Heart right ventricle (tissue), 16 donors: Measurements from ENCODE around the gene ARMC9. TPM values are rescaled to one million over a fixed set of nuclear protein-coding genes. Genes with fewer than 3 reads are reported as not detected.

Experiments
- ATAC-seq, 8 donors: fragments of 200-7000 bp; cut with Tn5 transposase; one replicate each; pipeline ENCODE4 v1.9.1; 2020; ENCODE audit warnings: mild to moderate bottlenecking in 8 of 8, moderate library complexity in 8 of 8, moderate number of reproducible peaks in 1 of 8
- DNase-seq, 2 donors: peaks; one replicate each; pipeline ENCODE4 v3.0.0-alpha.2; 2020
- H3K27ac ChIP-seq, 10 donors: fragments of 200-600 bp; sonication (generic) in 2 of 10; one replicate each; pipeline versions ENCODE4 v1.5.0 to v1.8.0; 2020 to 2022; ENCODE audit warnings: mild to moderate bottlenecking in 3 of 10
- H3K27me3 ChIP-seq, 7 donors: fragments of 200-600 bp; one replicate each; pipeline ENCODE4 v1.8.0; 2021 to 2022; ENCODE audit warnings: mild to moderate bottlenecking in 2 of 7
- H3K36me3 ChIP-seq, 9 donors: fragments of 200-600 bp; sonication (generic) in 1 of 9; one replicate each; pipeline versions ENCODE4 v1.5.0 to v1.8.0; 2020 to 2022; ENCODE audit warnings: mild to moderate bottlenecking in 2 of 9
- H3K4me1 ChIP-seq, 9 donors: fragments of 200-600 bp; sonication (generic) in 1 of 9; one replicate each; pipeline versions ENCODE4 v1.5.0 to v1.8.0; 2020 to 2022; ENCODE audit warnings: mild to moderate bottlenecking in 4 of 9
- H3K4me3 ChIP-seq, 10 donors: fragments of 200-600 bp; sonication (generic) in 2 of 10; one replicate each; pipeline versions ENCODE4 v1.5.0 to v1.8.0; 2020 to 2022; ENCODE audit warnings: mild to moderate bottlenecking in 7 of 10, moderate library complexity in 2 of 10
- H3K9me3 ChIP-seq, 11 donors: fragments of 200-600 bp in 10 of 11; sonication (generic) in 2 of 11; one replicate each; pipeline versions ENCODE4 v1.5.0 to v1.8.0; 2013 to 2022; ENCODE audit warnings: mild to moderate bottlenecking in 2 of 11, control low read depth in 1 of 11, moderate library complexity in 1 of 11
- WGBS, 2 donors: extraction: QIAGEN DNeasy Blood & Tissue Kit; methylation state at CpG; one replicate each; pipeline ENCODE4 v1.1.7; 2013; ENCODE audit warnings: inconsistent platforms in 1 of 2; 5-methylcytosine and 5-hydroxymethylcytosine counted together
- intact Hi-C, 10 donors: fragments of 100-400 bp; cut with DNase I; formaldehyde crosslinking; loops; one replicate each; pipeline versions ENCODE4 v1.11.1 to v1.14.2; 2022
- polyA plus RNA-seq, 2 donors: library from polyadenylated mRNA; stranded (reverse); fragments of 200-250 nt; gene quantifications; one replicate each; pipeline ENCODE4 v1.2.3, GENCODE V29; 2013
- total RNA-seq, 10 donors: library from RNA; stranded (reverse); fragmentation: NEBNext Ultra II Directional in 3 of 10; extraction: Animal tissue kit (Norgen Biotek cat#: 25700) in 3 of 10; gene quantifications; one replicate each; pipeline versions ENCODE4 v1.2.1 to v1.2.4, GENCODE V29; 2021 to 2023
- TF ChIP-seq, protein P1 (sequence below), 9 donors: fragments of 200-600 bp; sonication (generic) in 2 of 9; IDR thresholded peaks; one replicate each; pipeline versions ENCODE4 v1.5.0 to v1.8.0; 2021 to 2022; ENCODE audit warnings: antibody characterized with exemption in 9 of 9, mild to moderate bottlenecking in 5 of 9, moderate library complexity in 1 of 9
- donor health status: Arrhythmogenic right ventricular cardiomyopathy.
- donor health status: ischemic (EF 13 %, LVEDD 7.1; RV severe dilation, severe dysfunction).
- donor health status: healthy with polysubstance abuse.
- donor health status: DM: no; HTN: yes; CAD: no.
- donor health status: DM: no; HTN: no; CAD: no.
- donor health status: ischemic (EF 25% LVEDD 6.9; RV normal size, moderate dysfunction).
- donor health status: ischemic (EF 25% LVEDD 5.7; RV mildly dilated, moderate dysfunction).
- donor health status: healthy.
- donor health status: DM: yes; HTN: yes; CAD: no.
- donor health status: Ischemic cardiomyopathy.
- donor health status: ischemic (EF 35%, LVEDD 5.7; RV mildly dilated, moderate dysfunction).
- donor health status: nonischemic (EF 11% LVEDD 7.7; RV severe dilation, severe dysfunction).
- donor health status: DM: yes; HTN: yes; CAD: no.
- donor health status: PGD.
- donor health status: ischemic (EF 29% LVEDD 5.4; RV normal size, mild dysfunction).
- donor health status: nonischemic (EF 23%, LVEDD 6.1; RV moderate dilation, normal function).

ARMC9 gene
- total and polyA plus RNA-seq, 12 donors, result 1.6 to 6.8 (median 2.3) TPM

DNA sequence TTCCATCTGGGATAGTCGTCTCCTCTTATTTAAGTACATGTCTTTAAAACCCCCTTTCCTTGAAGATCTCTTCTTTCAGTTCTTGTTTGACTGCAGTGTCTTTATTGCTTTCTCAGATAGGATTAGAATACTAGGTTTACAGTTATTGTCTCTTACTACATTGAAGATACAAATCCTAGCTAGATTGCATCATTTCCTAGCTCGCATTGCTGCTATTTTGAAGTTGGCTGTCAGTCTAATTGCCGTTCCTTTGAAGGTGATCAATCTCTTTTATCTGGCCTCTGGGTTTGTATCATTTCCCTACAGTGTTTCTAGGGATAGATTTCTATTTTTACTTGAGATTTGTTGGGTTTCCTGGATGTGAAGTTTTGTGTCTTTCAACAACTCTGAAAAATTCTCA is 20.9 kb downstream of the ARMC9 start:
- H3K4me1 ChIP-seq, result no peaks in the 10 kb centered on the region
- 78 to 93% methylated on average over 3 of the region's 3 CpGs for WGBS, 2 donors
- ATAC-seq, result no peak
- no peak overlapping the region for H3K27ac ChIP-seq
- H3K36me3 ChIP-seq, result peaks cover 0 to 72% (median 0%) of the 10 kb centered on the region in 9 donors
- no peak overlapping the region for H3K4me3 ChIP-seq
- no peak for DNase-seq
- TF ChIP-seq, protein P1, sequence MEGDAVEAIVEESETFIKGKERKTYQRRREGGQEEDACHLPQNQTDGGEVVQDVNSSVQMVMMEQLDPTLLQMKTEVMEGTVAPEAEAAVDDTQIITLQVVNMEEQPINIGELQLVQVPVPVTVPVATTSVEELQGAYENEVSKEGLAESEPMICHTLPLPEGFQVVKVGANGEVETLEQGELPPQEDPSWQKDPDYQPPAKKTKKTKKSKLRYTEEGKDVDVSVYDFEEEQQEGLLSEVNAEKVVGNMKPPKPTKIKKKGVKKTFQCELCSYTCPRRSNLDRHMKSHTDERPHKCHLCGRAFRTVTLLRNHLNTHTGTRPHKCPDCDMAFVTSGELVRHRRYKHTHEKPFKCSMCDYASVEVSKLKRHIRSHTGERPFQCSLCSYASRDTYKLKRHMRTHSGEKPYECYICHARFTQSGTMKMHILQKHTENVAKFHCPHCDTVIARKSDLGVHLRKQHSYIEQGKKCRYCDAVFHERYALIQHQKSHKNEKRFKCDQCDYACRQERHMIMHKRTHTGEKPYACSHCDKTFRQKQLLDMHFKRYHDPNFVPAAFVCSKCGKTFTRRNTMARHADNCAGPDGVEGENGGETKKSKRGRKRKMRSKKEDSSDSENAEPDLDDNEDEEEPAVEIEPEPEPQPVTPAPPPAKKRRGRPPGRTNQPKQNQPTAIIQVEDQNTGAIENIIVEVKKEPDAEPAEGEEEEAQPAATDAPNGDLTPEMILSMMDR (IDR thresholded peaks at IDR 0.05), result no peak
- no peaks in the 10 kb centered on the region for H3K27me3 ChIP-seq
- H3K9me3 ChIP-seq, result no peaks in the 10 kb centered on the region
- intact Hi-C loops, result no loop called here

DNA sequence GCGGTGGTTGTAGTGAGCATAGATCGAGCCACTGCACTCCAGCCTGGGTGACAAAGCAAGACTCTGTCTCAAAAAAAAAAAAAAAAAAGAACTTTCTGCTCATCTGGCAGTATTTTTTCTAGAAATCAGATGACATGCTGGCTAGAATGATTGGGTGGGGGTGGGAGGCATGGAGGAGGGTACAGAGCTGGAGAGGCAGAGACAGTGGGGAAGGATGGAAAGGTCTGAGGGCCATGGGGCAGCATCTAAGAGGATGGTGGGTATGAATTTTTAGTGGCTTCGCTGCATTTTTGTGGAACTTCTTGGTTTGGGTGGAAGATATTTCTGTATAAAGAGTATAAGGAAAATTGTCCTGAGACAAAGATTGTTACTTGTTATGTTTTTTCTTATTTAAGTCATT is 23.3 kb downstream of the ARMC9 start:
- no peak overlapping the region for H3K4me3 ChIP-seq
- TF ChIP-seq, protein P1 (IDR thresholded peaks at IDR 0.05), result no peak
- no peaks in the 10 kb centered on the region for H3K27me3 ChIP-seq
- no peak for ATAC-seq
- no peaks in the 10 kb centered on the region for H3K9me3 ChIP-seq
- peak overlapping the region in 1 of 10 donors; percentile 31 for H3K27ac ChIP-seq
- peaks cover 0 to 59% (median 0%) of the 10 kb centered on the region in 9 donors for H3K36me3 ChIP-seq
- 96 to 97% methylated on average over 3 of the region's 3 CpGs for WGBS, 2 donors
- intact Hi-C loops, result loop anchor here in 1 of 10 donors (10.0 kb wide), 2 partner anchors 117 to 233 kb away; no protein-coding TSS in a partner anchor
- no peak for DNase-seq
- H3K4me1 ChIP-seq, result no peaks in the 10 kb centered on the region

DNA sequence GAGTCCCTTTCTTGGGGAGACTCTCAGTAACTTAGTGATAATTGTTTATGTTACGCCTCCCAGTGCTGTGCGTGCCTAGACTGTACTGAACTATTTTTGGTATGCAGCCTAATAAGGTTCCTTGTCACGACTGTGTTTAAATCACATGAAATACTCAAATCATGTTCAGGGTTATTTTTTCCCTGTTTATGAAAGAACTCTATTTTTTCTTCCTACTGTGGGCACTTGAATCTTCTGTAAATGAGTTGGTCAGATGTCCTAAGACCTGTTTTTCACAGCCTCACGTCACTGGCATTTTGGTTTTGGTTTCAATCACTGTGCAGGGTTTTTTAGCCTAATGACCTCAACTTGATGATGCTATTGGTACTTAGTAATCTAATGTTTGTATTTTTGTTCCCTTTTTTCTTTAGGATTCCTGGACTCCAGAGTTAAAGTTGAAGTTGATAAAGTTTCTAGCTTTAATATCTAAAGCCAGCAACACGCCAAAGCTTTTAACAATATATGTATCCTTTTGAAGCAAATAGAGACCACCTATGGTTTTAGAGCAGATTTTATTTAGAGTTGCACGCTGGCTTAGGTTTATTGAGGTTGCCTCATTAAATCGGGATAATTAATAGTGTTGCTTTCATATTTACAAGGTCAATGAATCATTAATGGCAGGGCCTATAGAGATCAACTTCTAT is 24.0 kb downstream of the ARMC9 start:
- intact Hi-C loops, result loop anchor here in 1 of 10 donors (10.0 kb wide), 2 partner anchors 118 to 232 kb away; no protein-coding TSS in a partner anchor
- peaks cover 0 to 2% (median 0%) of the 10 kb centered on the region in 9 donors for H3K4me1 ChIP-seq
- H3K9me3 ChIP-seq, result no peaks in the 10 kb centered on the region
- TF ChIP-seq, protein P1 (IDR thresholded peaks at IDR 0.05), result no peak
- no peak overlapping the region for H3K4me3 ChIP-seq
- no peak for DNase-seq
- peak overlapping the region in 1 of 10 donors; percentile 31 for H3K27ac ChIP-seq
- no peak for ATAC-seq
- peaks cover 0 to 54% (median 0%) of the 10 kb centered on the region in 9 donors for H3K36me3 ChIP-seq
- H3K27me3 ChIP-seq, result no peaks in the 10 kb centered on the region
- WGBS, 2 donors, result 80% methylated on average over 7 of the region's 7 CpGs

DNA sequence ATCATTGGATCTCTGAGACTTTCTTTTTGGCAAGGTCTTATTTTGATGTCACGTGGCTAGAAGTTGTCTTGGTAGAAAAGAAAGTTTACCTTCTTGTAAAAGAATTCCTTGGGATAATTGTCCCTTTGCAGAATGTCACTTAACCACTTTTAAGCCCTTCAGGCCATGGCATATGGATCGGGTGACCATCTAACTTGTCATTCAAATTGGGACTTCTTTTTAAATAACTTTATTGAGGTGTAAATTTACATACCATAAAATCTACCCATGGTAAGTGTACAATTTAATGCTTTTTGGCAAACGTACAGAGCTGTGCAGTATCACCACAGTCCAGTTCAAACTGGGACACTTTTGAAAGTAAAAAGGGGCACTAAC is 24.6 kb downstream of the ARMC9 start:
- no peak for DNase-seq
- Histone ChIP-seq H3K4me3 (no peak overlapping the region), H3K4me1 (peaks cover 0 to 7% (median 0%) of the 10 kb centered on the region in 9 donors)

More for the DNA sequence above, 24.6 kb downstream of the ARMC9 start:
- Histone ChIP-seq H3K9me3 (no peaks in the 10 kb centered on the region), H3K27me3 (no peaks in the 10 kb centered on the region), H3K36me3 (peaks cover 0 to 49% (median 0%) of the 10 kb centered on the region in 9 donors), H3K27ac (no peak overlapping the region)
- intact Hi-C loops, result loop anchor here in 1 of 10 donors (10.0 kb wide), 2 partner anchors 118 to 232 kb away; no protein-coding TSS in a partner anchor
- 81 to 85% methylated on average over 3 of the region's 3 CpGs for WGBS, 2 donors
- TF ChIP-seq, protein P1 (IDR thresholded peaks at IDR 0.05), result no peak
- ATAC-seq, result no peak
